GM19395 (cell line): ENCODE measurements around the gene PDZK1IP1.
A peak's percentile ranks its signal among the peaks of the same experiment; 100 is the strongest.
"Not testable (repeated sequence)": the region's sequence is repeated elsewhere in the genome, so short reads cannot be mapped to it uniquely, and the experiment has no call there.

Experiments used
- ATAC-seq: cut with Tn5 transposase; IDR thresholded peaks from one replicate; pipeline ENCODE4 v1.9.1; 2021; ENCODE audit warnings: mild to moderate bottlenecking, moderate library complexity; ENCODE audit not compliant: unreplicated experiment

PDZK1IP1 gene

GRCh38 chr1:47198214-47198613 lies 8.4 kb upstream of the PDZK1IP1 start:
- no peak for ATAC-seq

DNA sequence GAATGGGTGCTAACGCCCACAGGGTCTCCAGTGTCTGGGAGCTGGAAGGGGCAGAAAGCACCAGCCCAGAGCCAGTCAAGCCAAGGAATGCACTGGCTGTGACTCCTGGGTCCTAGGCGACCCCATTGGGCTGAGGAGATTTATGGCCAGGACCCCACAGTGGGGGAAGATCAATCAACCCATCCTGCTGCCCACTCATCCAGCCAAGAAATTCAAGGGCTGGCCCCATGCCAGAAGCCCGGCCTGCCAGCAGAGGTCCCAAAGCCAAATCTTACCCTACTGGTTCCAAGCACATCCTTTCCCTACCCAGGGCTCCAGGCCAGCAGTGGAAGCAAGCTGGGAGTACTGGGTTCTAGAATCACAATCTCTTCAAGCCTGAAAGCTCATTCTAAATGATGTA lies 6.8 kb upstream of the PDZK1IP1 start:
- no peak for ATAC-seq

DNA sequence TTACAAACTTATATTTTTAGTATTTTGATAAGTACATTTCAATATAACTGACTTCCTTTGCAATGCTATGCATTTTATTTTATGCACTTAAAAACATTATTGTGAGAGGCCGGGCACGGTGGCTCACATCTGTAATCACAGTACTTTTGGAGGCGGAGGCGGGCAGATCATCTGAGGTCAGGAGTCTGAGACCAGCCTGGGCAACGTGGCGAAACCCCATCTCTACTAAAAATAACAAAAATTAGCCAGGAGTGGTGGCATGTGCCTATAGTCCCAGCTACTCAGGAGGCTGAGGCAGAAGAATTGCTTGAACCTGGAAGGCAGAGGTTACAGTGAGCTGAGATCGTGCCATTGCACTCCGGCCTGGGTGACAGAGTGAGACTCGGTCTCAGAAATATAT lies 6.1 kb upstream of the PDZK1IP1 start:
- not testable (repeated sequence) for ATAC-seq

DNA sequence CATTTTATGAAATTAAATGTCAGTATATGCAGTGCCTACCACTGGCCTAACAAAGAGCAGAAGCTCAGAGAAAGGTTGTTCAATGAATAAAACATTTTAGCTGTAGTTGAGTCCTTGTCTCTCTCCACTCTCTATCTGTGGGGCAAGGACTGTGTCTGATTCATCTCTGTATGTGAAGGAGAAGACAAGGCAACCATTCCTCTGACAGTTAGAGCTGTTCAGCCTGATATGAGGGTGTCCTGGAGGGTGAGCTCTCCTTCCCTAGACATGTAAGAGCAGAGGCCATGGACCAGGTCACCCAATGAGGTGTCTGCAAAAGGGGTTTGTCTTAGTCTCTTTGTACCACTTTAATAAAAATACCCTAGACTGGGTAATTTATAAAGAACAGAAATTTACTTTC lies 4.5 kb upstream of the PDZK1IP1 start:
- no peak for ATAC-seq

DNA sequence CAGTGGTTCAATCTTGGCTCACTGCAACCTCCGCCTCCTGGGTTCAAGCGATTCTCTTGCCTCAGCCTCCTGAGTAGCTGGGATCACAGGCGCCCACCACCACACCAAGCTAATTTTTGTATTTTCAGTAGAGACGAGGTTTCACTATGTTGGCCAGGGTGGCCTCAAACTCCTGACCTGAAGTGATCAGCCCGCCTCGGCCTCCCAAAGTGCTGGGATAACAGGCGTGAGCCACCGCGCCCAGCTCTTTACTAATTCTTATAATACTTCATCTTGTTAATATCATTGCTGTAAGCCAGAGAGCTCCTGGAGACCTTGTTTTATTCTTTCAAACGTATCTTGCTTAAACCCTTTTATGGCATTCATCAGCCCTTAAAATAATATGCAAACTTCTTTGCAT lies 3.7 kb upstream of the PDZK1IP1 start:
- ATAC-seq: not testable (repeated sequence)

GRCh38 chr1:47192458-47193384 lies 2.9 kb upstream of the PDZK1IP1 start:
- ATAC-seq: peak; percentile 84

DNA sequence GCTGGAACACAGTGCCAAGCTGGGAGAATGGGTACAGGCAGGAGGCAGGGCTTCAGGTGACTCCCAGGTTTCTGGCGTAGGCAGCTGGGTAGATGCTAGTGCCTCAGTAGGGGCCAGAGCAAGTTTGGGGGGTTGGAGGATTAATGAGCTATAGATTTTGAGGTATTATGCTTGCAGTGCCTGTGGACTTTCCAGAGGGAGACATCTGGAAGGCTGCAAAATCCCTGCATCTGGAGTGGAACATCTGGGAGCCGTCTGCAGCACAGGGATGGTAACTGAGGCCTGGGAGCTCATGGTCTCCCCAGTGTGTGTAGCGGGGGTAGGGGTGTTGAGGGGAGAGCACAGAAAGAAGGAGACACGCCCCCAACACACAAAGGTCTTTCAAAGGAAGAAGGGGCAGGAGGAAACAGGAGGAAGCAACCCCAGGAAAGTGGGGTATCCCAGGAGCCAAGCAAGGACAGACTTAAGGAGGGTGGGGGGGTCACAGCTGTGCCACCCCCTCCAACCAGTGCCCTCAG lies 2.2 kb upstream of the PDZK1IP1 start:
- ATAC-seq: no peak

- ATAC-seq: no peak
Observed at GRCh38 chr1:47190857-47191256, 1.0 kb upstream of the PDZK1IP1 start.

DNA sequence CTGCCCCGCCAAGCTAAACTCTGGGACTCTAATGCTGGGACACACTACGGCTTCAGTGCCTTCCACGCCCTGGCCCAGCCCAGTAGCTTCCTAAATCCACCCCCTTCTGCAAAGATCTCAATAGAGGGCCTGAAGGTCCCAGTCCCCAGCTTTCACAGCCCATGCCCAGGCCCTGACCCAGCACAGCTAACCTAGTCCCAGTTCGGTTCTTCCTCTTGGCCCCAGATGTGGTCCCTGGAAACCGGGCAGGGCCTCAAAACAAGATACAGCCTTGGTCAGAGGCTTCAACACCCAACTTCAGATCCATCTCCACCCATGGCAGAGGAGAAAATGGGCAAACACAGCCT lies 646 bp upstream of the PDZK1IP1 start:
- no peak for ATAC-seq

- no peak for ATAC-seq
Observed at GRCh38 chr1:47188791-47189785, 748 bp downstream of the PDZK1IP1 start.

GRCh38 chr1:47187926-47188250 lies 1.9 kb downstream of the PDZK1IP1 start:
- ATAC-seq: no peak

DNA sequence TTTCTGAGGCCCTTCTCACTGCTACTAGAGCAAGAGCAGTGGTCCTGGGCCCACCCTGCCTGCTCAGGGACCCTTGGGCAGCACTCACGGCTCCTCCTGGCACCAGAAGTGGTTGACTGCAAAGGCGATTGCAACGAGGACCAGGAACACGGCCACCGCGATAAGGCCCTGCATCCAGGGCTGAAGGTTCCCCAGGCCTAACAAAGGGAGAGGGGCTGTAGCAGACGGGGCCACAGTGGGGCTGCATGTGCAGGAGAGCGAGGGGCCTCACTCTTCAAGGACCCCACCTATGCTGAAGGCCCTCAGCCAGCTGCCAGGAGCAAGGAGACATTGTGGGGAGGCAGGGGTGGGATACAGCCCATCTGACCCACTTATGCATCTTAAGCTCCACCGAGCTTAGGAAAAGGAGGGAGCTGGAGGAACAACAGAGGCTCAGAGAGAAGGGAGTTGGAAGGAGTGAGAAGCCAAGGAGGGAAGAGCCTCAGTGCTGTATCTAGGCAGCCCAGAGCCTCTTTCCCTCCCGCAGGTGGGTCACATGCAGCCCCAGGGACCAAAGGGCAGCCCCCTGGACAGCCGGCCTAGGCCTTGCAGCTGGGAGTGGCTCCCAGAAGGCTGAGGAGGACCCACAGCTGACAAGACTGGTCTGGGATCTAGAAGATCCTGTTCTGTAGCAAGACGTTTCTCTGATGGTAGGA lies 2.5 kb downstream of the PDZK1IP1 start:
- ATAC-seq: no peak

- no peak for ATAC-seq
Observed at GRCh38 chr1:47186267-47187185, 3.3 kb downstream of the PDZK1IP1 start.

- ATAC-seq: no peak
Observed at GRCh38 chr1:47184822-47185677, 4.8 kb downstream of the PDZK1IP1 start.

DNA sequence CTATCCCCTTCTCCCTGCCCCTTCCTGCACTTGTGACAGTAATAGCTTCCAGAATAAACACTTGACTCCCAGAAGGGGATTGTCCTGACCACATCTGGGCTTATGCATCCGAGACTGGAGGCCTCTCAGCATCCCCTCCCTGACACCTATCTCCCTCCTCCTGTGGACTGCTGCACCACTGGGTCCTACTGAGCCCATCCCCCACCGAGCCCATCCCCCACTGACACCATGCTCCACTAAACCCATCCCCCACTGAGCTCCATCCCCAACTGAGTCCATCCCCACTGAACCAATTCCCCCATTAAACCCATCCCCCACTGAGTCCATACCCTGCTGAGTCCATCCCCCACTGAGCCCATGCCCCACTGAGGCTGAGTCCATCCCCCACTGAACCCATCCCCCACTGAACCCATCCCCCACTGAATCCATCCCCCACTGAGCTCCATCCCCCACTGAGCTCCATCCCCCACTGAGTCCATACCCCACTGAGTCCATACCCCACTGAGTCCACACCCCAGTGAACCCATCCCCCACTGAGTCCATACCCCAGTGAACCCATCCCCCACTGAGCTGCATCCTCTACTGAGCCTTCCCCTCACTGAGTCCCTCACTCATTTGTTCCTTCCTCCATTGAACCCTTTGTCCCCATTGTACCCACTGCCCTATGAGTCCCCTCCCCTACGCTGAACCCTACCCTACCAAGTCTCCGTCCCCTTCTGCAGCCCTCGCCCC lies 5.6 kb downstream of the PDZK1IP1 start:
- ATAC-seq: no peak

GRCh38 chr1:47183308-47184089 lies 6.3 kb downstream of the PDZK1IP1 start:
- no peak for ATAC-seq

GRCh38 chr1:47182676-47183235 lies 7.1 kb downstream of the PDZK1IP1 start:
- ATAC-seq: no peak
